ENCODE data around the gene SLC7A10. TPM values are rescaled to one million over a fixed set of nuclear protein-coding genes. Genes with fewer than 3 reads are reported as not detected.

Gene SLC7A10
- polyA plus RNA-seq, 1 donor from 2014 or later, result not detected

DNA sequence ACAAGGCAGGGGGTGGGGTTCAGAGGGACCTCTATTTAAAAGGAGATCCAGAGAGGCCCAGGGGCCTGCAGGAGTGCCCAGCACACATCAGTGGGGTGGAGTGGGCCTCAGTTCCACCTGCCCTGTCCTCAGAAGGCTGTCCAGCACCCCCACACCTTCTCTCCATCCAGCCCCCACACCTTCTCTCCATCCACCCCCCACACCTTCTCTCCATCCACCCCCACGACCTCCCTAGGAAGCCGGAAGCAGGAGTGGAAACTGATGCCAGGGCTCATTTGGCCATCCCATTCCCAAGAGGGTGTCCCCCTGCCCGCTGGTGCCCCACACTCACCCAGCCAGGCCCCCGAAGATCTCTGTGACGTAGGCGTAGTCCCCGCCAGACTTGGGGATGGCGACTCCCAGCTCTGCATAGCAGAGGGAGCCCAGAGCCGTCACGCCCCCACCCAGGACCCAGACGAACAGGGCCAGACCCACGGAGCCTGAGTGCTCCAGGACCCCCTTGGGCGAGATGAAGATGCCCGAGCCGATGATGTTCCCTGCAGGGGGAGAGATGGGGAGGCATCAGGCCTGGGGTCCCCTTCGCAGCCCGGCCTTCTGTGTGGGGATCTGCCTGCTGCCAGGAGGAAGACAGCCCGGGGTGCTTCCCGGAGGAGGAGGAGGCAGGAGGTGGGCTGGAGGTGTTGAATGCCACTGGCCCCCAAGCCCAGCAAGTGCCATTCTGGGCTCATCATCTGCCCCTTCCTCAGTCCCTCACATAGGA, 10.0 kb downstream of the SLC7A10 start:
- H3K9me3 ChIP-seq (ENCODE audit: low read length), result no peaks in the 10 kb centered on the region
- H3K9ac ChIP-seq (ENCODE audit: low read length), result no peak overlapping the region
- no peak overlapping the region for H2AFZ ChIP-seq (ENCODE audit: low read depth, low read length)
- no peak overlapping the region for H3K27ac ChIP-seq (ENCODE audit: low read length)
- no peak for TF ChIP-seq EZH2 (IDR thresholded peaks at IDR 0.05; ENCODE audit: borderline replicate concordance, insufficient read depth, low read length, poor library complexity, severe bottlenecking)
- TF ChIP-seq TAF1 (IDR thresholded peaks at IDR 0.05; ENCODE audit: low read depth), result no peak
- TF ChIP-seq MXI1 (conservative IDR thresholded peaks at IDR 0.05; ENCODE audit: poor library complexity, severe bottlenecking), result no peak
- TF ChIP-seq POLR2AphosphoS5 (IDR thresholded peaks at IDR 0.05), result no peak
- no peak for TF ChIP-seq CTCF (IDR thresholded peaks at IDR 0.05; ENCODE audit: poor library complexity, severe bottlenecking)
- TF ChIP-seq RAD21 (conservative IDR thresholded peaks at IDR 0.05), result no peak
- TF ChIP-seq, protein P1, sequence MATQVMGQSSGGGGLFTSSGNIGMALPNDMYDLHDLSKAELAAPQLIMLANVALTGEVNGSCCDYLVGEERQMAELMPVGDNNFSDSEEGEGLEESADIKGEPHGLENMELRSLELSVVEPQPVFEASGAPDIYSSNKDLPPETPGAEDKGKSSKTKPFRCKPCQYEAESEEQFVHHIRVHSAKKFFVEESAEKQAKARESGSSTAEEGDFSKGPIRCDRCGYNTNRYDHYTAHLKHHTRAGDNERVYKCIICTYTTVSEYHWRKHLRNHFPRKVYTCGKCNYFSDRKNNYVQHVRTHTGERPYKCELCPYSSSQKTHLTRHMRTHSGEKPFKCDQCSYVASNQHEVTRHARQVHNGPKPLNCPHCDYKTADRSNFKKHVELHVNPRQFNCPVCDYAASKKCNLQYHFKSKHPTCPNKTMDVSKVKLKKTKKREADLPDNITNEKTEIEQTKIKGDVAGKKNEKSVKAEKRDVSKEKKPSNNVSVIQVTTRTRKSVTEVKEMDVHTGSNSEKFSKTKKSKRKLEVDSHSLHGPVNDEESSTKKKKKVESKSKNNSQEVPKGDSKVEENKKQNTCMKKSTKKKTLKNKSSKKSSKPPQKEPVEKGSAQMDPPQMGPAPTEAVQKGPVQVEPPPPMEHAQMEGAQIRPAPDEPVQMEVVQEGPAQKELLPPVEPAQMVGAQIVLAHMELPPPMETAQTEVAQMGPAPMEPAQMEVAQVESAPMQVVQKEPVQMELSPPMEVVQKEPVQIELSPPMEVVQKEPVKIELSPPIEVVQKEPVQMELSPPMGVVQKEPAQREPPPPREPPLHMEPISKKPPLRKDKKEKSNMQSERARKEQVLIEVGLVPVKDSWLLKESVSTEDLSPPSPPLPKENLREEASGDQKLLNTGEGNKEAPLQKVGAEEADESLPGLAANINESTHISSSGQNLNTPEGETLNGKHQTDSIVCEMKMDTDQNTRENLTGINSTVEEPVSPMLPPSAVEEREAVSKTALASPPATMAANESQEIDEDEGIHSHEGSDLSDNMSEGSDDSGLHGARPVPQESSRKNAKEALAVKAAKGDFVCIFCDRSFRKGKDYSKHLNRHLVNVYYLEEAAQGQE (IDR thresholded peaks at IDR 0.05; ENCODE audit: borderline replicate concordance), result no peak
- no peak overlapping the region for H3K4me2 ChIP-seq (ENCODE audit: low read length)
- H3F3A ChIP-seq (ENCODE audit: insufficient read depth, low read length, poor library complexity, severe bottlenecking), result no peaks in the 10 kb centered on the region
- H4K20me1 ChIP-seq (ENCODE audit: insufficient read depth), result no peaks in the 10 kb centered on the region
- H3K27me3 ChIP-seq (ENCODE audit: insufficient read depth, low read depth, low read length), result no peaks in the 10 kb centered on the region
- H3K9me2 ChIP-seq (ENCODE audit: insufficient read depth, low read length), result no peaks in the 10 kb centered on the region
- no peaks in the 10 kb centered on the region for H3K36me3 ChIP-seq (ENCODE audit: insufficient read depth, low read length)
- H3K79me2 ChIP-seq (replicated peaks; ENCODE audit: insufficient read depth, low read length), result no peaks in the 10 kb centered on the region
- H3K4me3 ChIP-seq (ENCODE audit: low read length), result no peak overlapping the region

DNA sequence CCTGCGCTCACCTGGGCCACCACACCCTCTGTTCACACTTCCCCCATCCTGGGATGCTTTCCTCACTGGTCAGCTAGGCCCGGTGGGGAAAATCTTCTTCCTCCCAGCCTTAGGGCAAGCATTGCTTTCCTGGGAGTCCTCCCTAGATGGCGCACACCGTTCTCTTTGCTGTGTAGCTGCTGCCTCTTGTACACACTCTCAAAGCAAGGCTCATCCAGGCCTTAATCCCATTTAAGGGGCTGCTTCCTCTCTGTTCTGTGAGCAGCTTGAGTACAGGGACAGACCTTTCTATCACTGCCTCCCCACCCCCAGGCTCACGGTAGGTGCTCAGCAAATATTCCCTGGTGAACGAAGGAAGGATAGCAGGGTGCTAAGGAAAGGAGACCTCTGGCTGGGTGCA, 11.1 kb downstream of the SLC7A10 start:
- Histone ChIP-seq H3K4me3 (ENCODE audit: low read length) (no peak overlapping the region), H3K9me2 (ENCODE audit: insufficient read depth, low read length) (no peaks in the 10 kb centered on the region), H3K9ac (ENCODE audit: low read length) (no peak overlapping the region)

More for the DNA sequence above, 11.1 kb downstream of the SLC7A10 start:
- no peak overlapping the region for H3K4me2 ChIP-seq (ENCODE audit: low read length)
- H3K27ac ChIP-seq (ENCODE audit: low read length), result no peak overlapping the region
- no peaks in the 10 kb centered on the region for H3K9me3 ChIP-seq (ENCODE audit: low read length)
- no peak overlapping the region for H2AFZ ChIP-seq (ENCODE audit: low read depth, low read length)
- no peaks in the 10 kb centered on the region for H3K36me3 ChIP-seq (ENCODE audit: insufficient read depth, low read length)
- no peaks in the 10 kb centered on the region for H4K20me1 ChIP-seq (ENCODE audit: insufficient read depth)
- no peaks in the 10 kb centered on the region for H3F3A ChIP-seq (ENCODE audit: insufficient read depth, low read length, poor library complexity, severe bottlenecking)
- no peaks in the 10 kb centered on the region for H3K27me3 ChIP-seq (ENCODE audit: insufficient read depth, low read depth, low read length)
- H3K79me2 ChIP-seq (replicated peaks; ENCODE audit: insufficient read depth, low read length), result no peaks in the 10 kb centered on the region
- TF ChIP-seq TAF1 (IDR thresholded peaks at IDR 0.05; ENCODE audit: low read depth), result no peak
- TF ChIP-seq, protein P1 (IDR thresholded peaks at IDR 0.05; ENCODE audit: borderline replicate concordance), result no peak
- peak; percentile 50 for TF ChIP-seq SMC3 (conservative IDR thresholded peaks at IDR 0.05; ENCODE audit: poor library complexity)
- no peak for TF ChIP-seq EZH2 (IDR thresholded peaks at IDR 0.05; ENCODE audit: borderline replicate concordance, insufficient read depth, low read length, poor library complexity, severe bottlenecking)
- TF ChIP-seq CTCF (IDR thresholded peaks at IDR 0.05; ENCODE audit: poor library complexity, severe bottlenecking), result peak; percentile 61
- TF ChIP-seq MXI1 (conservative IDR thresholded peaks at IDR 0.05; ENCODE audit: poor library complexity, severe bottlenecking), result no peak
- no peak for TF ChIP-seq EP300 (conservative IDR thresholded peaks at IDR 0.05; ENCODE audit: poor library complexity, severe bottlenecking)
- TF ChIP-seq POLR2AphosphoS5 (IDR thresholded peaks at IDR 0.05), result no peak
- peak; percentile 49 for TF ChIP-seq RAD21 (conservative IDR thresholded peaks at IDR 0.05)

Measured in neural cell (in vitro differentiated cells).